Right renal cortex interstitium (tissue), 3 donors: Measurements from ENCODE around the gene ASZ1. TPM values are rescaled to one million over a fixed set of nuclear protein-coding genes. Genes with fewer than 3 reads are reported as not detected.
A peak's percentile ranks its signal among the peaks of the same experiment; 100 is the strongest.

Experiments
- DNase-seq, 3 donors: peaks; one replicate each; pipeline ENCODE4 v3.0.0-alpha.2; 2013; ENCODE audit warnings: low read depth in 3 of 3, low spot score in 2 of 3
- polyA plus RNA-seq, 3 donors: library from polyadenylated mRNA; unstranded; fragments of 120-200 nt; gene quantifications; one replicate each; pipeline ENCODE4 v1.2.1, GENCODE V29; 2013; ENCODE audit not compliant: insufficient read length in 3 of 3

Gene ASZ1
- polyA plus RNA-seq, 3 donors = not detected

- no peak for DNase-seq
Observed at GRCh38 chr7:117347480-117347879, 79.8 kb downstream of the ASZ1 start.

DNA sequence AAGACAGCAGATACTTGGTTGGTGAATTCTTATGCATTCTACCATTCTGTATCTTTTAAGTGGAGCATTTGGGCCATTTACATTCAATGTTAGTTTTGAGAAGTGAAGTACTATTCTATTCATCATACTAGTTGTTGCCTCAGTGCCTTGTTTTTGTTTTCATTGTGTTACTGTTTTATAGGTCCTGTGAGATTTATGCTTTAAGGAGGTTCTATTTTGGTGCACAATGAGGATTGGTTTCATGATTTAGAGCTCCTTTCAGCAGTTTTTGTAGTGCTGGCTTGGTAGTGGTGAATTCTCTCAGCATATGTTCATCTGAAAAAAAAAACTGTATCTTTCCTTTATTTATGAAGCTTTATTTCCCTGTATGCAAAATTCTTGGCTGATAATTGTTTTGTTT is 81.1 kb downstream of the ASZ1 start:
- DNase-seq = no peak

GRCh38 chr7:117338020-117338419 is 89.3 kb downstream of the ASZ1 start:
- no peak for DNase-seq

GRCh38 chr7:117333168-117333567 is 94.1 kb downstream of the ASZ1 start:
- no peak for DNase-seq

DNA sequence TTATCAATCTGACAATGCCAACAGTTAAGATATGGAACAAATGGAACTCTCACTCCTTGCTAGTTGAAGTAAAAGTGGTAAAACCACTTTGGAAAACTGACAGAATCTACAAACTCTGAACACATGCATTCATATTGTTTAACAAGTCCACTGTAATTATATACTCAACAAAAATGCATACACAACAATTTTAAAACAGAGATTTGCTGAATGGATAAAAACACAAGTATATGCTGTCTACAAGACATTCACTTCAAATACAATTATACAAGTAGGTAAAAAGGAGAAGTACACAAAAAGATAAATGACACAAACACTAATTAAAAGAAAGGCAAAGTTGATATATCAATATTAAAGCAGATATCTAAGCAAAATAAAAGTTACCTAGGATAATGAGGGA is 95.3 kb downstream of the ASZ1 start:
- DNase-seq = no peak

GRCh38 chr7:117325836-117326235 is 101.5 kb downstream of the ASZ1 start:
- DNase-seq = no peak

DNA sequence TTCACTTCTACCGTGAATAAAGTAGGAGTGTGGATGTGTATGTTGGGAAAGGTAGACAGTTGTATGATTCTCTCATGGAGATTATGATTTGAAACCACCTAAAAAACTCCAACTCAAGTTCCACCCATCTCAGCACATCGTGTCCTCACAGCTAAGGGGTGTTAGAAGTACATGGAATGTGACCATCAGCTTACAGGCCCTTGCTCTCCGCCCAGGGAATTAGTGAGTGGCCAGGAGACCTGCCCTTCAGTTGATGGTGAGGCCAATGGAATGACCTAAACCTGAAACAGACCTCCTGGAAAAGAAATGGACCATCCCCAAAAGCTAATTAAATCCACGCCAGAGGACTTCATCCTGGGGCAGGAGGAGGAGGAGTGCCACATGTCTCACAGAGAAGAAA is 102.3 kb downstream of the ASZ1 start:
- DNase-seq = no peak

DNA sequence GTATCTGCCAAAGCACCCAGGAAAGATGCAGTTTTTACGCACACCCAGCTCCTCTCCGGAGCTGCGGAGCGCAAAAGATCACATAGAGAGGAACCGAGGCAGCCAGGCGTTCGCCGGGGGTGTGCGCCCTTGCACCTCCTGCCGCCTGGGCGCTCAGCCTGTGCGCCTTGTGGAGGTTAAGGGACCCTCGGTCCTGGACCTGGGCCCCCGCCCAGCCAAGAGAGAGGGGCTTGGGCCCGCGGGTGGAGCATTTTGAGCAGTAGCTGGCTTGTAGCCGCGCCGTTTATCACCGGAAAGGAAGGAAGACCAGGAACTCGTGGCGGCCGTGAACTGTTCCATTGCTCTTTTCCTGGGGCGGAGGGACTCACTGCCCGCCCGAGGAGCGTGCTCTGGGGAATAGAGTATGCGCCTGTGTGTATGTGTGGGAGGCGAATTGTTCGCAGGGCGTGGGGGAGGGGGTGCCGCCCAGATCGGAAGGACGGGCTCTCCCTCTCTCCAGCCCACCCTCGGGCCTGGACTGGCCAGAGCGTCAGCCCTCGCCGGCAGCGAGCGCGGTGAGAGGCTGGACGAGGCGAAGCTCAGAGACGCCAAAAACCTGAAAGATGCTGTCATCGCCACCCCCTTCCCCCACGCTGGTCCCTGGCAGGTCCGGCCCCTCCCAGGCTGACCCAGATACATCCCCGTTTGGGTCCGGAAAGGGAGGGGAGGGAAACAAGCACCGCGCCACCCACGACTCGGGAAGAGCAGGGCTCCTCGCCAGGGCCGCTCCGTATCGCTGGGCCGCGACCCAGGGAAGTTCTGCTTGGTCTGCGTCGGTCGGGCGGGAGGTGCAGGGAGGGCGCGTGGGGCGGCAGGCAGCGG is 103.2 kb downstream of the ASZ1 start:
- DNase-seq = peak in 1 of 3 donors; percentile 18

DNA sequence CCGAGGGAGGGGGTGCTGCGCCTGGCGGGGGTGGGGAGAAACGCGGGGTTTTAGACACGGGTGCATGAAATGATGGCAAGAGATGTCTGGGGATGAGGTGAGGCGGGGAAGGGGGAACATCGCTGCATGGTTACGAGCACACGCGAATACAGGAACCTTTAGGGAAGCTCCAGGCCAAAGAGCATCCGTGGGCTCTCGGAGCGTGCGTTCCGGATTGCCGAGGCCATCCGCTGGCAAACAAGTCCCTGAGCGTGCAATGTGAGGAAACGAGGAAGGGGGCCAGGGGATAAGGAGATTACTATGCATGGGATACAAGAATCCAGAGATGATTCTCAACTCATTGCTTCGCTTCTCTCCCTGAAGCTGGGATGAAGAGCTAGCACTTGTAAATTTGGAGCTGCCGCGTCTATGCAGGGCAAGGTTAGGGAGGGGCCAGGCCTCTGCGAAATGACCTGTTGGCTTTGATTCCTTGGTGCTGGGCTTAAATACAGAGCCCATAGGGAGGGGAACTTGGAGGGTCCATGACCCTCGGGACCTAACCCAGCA is 103.9 kb downstream of the ASZ1 start:
- peak in 1 of 3 donors; percentile 15 for DNase-seq

GRCh38 chr7:117322741-117323304 is 104.5 kb downstream of the ASZ1 start, which contains the start of gene WNT2:
WNT2 (minus strand) TSS chr7:117323058; CDS start chr7:117322989, 69 bp downstream.
- no peak for DNase-seq

DNA sequence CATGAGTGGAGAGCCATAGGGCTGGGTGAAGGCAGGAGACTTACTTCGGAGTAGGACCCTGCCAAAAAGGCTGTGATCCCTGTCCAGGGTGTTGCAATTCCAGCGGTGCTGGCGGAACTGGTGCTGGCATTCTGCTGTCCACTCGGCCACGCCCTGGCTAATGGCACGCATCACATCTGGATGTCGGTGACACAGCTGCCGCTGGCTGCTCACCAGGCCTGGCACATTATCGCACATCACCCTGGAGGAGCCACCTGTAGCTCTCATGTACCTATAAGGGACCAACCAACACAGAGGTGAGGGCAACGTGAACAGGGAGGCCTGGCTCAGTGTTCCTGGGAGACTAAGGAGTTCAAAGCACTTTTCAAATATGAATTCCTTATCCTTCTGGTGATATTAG is 106.8 kb downstream of the ASZ1 start:
- no peak for DNase-seq

- DNase-seq = no peak
Observed at GRCh38 chr7:117319181-117319580, 108.1 kb downstream of the ASZ1 start.

DNA sequence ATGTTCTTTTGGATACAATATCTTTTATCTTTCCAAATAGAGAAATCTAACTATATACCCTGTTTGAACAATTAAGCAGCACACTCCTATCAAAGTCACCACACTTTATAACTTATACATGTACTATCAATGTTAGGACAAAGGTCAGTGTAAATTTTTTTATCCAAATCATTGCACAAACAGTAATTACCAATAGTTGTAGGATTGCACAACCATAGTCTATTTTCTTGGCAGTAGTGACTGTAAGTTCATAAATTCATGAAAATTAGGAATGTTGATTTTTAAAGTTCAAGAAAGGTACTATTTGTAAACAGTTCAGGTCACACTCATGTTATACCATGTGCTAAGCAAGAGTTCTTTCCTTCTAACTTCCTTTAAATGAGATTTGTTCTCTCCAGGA is 113.7 kb downstream of the ASZ1 start:
- no peak for DNase-seq

Other genes with a start within 250 kb of the ASZ1 start
- gene WNT2, start 104.4 kb downstream of the ASZ1 start, polyA plus RNA-seq = under 1 TPM; 0.55 to 0.61 (median 0.58) TPM
- gene CFTR, start 52.5 kb upstream of the ASZ1 start, polyA plus RNA-seq = 1 to 10 TPM; 3.0 to 4.1 (median 3.1) TPM